Renal cortical epithelial cell (primary cell): Measurements from ENCODE around the gene ADAMTSL1. TPM values are rescaled to one million over a fixed set of nuclear protein-coding genes. Genes with fewer than 3 reads are reported as not detected.

ENCODE experiments used
- DNase-seq: peaks from one replicate; pipeline ENCODE4 v3.0.0-alpha.2; 2011; ENCODE audit warnings: low read depth
- total RNA-seq: library from RNA; depleted of rRNA; stranded (reverse); fragments of >200 nt; gene quantifications from 2 replicates; pipeline ENCODE4 v1.2.3, GENCODE V29; 2014

ADAMTSL1 gene
- total RNA-seq, 1 donor from 2014 or later: 1.5 TPM

DNA sequence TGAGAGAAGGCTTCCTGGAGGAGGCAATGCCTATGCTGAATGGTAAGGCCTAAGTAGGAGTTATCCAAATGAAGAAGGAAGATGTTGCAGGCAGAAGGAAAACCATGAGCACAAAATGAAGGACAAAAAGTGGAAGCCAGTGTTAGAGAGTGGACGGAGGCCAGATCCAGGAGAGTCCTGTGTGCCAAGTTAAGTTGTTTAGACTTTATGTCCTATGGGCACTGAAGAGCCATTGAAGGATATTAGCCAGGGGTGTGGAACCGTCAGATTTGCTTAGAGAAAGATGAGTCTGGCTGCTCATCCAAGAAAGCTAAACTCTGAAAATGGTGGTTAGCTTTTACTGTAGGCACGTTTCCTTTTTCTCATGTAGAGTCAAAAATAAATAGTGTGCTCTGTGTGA is 254.7 kb downstream of the ADAMTSL1 start:
- no peak for DNase-seq

DNA sequence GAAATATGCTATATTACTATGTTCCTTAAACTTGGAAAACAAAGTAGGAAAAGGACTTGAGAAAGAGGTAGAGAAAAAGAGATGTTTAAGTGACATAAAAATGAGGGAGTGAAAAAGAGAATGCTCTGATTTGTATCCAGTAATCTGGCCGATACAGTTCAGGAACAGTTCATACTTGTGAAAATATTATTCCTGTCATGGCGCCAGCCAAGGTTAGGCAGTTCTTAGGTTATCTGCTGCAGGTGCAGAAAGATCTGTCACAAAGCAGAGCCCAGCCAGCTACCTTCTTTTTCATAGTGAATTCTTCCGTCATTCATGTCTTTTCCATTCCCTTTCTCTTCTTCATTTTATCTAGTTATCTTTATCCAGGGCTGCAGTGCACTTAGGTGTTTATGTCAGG is 256.3 kb downstream of the ADAMTSL1 start:
- no peak for DNase-seq

DNA sequence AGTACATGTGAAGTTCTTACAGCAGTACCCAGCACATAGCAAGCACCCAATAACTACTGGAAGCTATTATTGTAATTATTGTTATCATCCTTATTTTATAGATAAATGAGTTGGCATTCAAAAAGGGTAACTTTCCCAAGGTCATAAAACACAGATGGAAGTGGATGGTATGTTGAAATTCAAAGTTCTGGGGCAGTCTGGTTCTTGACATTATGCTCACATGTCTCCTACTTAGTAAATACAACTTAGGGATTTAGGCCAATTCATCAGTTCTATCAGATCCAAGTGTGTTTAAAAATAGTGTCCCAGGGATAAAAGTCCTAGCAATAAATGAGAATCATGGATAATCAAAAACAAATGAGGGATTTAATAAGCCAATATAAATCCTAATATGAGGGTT is 265.2 kb downstream of the ADAMTSL1 start:
- DNase-seq: no peak

DNA sequence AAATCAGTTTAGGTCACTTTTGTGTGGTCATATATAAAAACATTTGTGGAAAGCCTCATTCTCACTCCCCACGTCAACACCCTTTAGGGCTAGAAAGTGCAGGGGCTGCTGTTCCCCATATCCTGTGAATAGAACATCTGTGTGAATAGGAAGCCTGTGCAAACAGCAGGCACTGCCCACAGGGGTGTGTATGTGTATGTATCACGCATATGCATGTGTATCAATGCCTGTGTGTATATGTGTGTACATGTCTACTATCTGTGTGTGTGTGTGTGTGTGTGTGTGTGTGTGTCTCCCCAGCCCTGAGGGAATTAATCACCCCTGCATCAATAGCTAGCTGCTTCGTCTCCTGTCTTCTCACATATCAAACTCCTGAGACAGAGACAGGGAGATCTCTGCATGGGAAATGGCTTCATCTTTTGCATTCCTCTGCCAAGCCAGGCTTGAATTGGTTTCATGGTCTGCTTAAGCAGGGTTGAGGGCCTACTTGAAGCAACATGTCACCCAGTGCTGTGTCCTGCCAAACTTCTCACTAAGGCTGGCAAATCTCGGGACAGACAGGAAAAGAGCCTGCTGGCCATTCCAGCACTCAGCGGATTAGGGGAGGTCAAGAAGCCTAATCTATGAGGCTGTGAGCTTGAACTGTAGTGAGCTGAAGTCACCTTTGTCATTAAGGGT is 265.8 kb downstream of the ADAMTSL1 start:
- peak; percentile 87 for DNase-seq

DNA sequence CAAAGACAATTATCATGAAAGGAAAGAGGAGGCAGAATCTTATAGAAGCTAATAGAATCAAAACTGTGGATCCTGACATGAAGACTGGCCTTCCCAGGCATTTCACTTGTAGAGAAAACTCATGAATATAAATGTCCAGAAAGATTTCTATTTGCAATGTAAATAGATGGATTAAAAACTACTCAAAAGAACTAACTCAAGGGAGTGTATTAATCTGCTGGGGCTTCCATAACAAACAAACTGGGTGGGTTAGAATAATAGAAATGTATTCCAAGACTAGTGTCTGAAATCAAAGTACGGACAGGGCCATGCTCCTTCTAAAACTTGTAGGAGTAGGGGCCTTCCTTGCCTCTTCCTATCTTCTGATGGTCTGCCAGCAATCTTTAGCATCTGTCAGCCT is 267.4 kb downstream of the ADAMTSL1 start:
- no peak for DNase-seq

DNA sequence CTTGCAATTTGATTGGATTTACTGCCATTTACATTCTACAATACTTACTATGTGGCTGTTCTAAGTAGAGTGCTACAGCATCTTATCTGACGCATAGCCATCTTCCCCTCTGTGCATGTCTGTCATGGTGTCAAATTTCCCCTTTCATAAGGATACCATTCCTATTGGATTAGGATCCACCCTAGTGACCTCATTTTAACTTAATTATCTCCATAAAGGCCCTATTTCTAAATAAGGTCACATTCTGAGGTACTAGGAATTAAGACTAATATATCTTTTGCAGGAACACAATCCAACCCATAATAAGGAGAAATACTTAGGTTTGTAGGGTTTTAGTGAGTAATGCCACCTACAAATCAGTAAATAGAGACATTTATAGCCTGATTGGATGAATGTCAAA is 268.0 kb downstream of the ADAMTSL1 start:
- no peak for DNase-seq

DNA sequence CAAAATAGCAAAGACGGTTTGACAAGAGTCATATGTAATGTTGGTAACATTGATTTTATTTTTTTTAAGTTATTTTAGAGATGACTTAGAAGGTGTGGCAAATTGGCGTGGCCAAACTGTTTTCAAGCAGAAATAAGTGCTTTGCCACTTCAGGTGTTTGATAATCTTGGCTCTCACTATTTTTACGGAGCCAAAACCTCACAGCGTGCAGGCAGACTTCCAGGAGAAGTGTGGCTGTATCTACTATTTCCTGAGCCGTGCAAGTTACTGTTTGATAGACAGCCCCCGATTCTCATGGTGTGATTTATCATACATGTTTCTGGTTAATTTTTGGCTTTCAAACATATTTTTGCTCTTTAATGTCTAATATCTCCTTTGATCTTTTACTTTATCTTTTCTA is 269.5 kb downstream of the ADAMTSL1 start:
- no peak for DNase-seq

DNA sequence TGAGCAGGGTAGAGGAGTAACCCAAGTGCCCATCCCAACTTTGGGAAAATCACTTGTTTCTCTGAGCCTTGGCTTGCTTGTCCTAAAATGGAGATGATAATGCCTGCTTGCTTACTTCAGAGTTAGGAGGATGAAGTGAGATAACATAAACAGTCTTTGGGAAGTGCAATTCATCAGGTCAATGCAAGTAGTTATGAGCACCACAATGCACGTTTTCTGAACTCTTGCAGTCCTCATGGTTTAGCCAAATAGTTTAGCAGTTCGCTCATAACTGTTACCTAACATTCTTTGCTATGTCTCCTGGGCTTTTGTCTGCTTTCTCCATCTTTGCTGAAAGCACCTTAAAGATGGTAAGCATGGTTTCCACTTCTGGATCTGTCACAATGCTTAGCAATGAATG is 270.0 kb downstream of the ADAMTSL1 start:
- DNase-seq: no peak

DNA sequence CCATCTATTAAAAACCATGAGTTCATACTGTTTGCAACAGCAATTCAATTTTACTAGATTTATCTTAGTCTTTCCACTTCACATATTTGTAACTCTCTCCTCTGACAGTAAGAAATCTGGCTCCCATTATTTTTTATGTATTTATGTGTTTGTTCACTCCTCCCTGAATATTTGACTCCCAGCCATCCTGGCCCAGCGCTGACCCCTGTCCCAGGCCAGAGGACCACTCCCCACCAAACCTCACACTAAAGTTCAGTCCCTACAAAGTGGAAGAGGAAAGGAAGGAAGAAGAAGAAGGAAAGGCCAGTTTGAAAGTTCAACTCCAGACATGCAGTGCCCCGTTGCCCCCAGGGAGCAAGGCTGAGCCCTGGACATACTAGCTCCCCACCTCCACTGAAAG is 271.8 kb downstream of the ADAMTSL1 start:
- no peak for DNase-seq

DNA sequence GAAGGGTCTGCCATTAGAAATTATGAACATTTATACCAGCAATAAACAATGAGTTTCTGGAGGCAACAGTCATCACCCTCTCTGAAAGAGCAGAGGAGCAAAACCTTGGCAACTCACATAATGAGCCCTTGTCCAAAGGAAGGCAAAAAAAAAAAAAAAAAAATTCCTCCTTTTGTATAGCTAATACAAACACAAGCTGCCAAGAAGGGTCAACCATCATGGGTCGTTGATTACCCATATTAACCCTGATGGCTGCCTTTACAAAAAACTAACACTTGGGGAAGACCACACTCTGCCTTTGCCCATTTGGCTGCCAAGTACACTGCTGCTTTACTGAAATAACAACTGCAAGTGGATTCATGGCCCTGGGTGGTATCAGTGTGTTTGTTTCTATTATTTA is 272.7 kb downstream of the ADAMTSL1 start:
- DNase-seq: peak; percentile 79

DNA sequence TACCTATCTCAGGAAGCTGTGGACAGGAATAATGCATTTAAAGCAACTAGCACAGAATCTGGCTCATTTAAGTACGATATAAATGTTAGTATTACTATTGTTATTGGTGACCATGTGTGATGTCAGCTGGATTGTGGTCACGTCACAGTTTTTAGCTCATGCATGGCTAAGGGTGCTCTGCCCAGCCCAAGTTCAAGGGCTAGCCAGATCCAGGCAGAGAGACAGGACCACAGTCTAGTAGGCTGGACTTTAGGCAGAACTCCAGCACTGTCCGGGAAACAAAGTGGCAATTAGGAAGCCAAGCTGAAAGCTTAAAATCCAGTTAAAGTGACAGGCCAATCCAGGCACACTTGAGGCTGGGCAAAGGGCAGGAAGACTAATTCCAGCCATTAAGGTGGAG is 273.6 kb downstream of the ADAMTSL1 start:
- DNase-seq: no peak

DNA sequence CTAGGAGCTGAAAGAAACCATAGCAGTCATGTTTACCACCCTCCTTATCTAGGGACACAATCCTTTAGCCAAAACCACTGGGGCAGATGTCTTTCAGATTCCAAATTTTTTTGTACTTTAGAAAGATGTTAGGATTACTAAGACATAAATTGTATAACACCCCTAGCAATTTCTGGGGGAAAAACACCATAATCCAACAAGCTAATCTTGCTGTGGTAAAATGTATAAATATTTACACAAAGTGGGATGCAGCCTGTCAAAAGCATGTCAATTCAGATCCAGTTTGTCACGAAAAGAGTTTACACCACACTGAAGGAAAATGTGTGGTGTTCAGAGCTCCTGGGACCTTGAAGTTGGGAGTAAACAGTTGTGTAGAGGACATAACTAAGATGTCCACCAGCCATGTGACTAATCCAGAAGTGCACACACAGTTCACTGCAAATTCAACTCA is 274.3 kb downstream of the ADAMTSL1 start:
- no peak for DNase-seq

DNA sequence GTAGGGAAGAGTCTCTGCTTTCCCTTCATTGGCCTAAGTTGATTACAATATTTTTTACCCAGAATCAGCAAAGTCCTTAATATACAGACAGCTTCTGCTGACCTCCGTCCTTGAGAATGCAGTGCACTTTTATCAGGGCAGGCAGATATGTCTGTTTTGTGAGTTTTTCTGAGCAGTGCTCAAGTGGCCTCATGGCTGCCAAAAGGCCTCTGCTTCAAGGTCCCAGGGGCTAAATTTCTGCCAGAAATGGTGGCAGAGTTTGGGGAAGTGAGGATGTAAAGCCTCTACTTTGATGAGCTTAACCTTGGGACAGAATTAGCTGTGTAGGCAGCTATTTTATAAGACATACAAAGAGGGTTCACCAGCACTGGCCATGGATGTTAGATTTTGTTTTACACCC is 275.8 kb downstream of the ADAMTSL1 start:
- no peak for DNase-seq

DNA sequence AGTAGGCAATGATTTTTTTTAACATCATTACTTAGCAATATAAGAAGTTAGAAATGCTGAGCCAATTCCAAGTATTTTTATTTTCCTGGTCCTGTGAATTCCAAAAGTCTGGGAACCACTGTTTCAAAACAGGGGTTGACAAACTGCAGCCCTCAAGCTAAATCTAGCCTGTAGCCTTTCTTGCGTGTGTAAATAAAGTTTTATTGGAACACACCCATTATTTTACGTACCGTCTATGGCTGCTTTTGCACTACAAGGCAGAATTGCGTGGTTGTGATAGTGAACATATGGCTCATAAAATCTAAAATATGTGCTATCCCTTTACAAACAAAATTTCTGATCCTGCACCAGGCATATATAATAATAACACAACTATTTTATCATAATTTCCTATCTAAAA is 280.0 kb downstream of the ADAMTSL1 start:
- DNase-seq: no peak

DNA sequence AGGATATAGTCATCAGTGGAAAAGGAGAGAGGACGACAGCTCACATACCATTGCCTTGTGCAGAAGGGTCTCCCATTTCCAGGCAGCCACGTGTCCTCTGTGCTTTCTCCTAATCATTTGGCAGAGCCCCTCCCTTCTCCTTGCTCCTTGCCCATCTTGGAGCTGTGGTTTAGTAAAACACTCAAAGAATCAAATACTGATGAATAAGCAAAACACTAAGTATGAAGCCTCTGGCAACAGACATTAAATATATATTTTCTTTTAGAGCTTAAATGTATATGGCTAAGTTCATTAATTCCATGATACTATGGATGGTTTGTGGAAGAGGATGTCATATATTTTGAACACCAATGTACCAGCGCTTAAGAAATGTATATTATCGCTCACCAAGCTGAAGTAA is 280.6 kb downstream of the ADAMTSL1 start:
- DNase-seq: no peak

DNA sequence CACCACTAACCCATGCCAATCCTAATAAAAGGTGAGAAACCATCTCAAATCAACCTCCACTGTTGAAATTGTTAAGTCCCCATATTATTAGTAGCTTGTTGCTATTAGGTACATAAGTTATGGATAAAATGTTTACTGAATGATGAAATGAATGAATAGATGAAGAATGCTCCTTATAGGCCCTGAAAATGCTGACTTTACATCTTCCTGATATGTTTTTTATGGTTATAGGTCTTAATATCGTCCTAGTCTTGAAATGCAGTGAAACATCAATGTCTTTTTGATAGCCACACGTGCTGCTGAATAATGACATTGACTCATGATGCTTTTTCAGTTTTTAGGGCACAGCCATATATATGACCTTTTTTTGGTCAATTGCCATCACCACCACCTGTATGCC is 281.3 kb downstream of the ADAMTSL1 start:
- DNase-seq: no peak

DNA sequence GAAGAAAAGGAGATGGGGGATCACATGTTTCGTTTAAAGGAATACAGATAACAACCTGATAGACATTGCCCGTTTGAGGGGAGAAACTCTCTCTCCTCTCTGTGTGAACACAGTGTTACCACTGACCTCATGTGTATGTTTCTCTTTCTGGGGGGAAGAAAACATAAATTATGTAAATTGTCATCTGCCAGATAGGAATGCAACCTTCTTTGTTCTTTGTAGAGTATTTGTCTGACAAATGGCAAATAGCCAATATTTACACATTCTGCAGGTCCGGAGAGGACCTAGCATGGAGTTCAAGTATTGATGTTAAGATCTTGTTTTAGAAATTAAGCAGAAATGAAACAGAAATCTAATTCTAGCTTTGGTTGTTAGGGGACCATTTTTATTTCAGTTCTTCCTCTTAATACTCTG is 282.8 kb downstream of the ADAMTSL1 start:
- no peak for DNase-seq

DNA sequence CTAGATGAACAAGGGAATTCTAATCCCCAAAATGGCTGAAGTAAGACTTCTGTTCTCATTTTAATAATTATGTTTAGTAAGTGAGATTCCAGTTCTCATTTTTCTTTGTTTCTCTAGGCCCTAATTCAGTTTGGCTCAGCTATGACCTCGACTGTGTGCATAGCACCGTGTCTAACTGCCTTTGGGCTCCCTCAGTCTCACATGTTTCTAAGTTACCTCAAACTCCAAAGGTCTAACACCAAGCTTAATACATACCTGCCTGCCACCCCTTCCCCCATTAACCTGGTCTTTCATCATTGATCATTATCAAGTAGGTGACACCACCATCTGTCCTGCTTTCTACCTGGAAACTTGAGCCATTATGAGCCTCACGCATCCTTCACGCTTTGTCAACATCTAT is 285.9 kb downstream of the ADAMTSL1 start:
- DNase-seq: peak; percentile 25

DNA sequence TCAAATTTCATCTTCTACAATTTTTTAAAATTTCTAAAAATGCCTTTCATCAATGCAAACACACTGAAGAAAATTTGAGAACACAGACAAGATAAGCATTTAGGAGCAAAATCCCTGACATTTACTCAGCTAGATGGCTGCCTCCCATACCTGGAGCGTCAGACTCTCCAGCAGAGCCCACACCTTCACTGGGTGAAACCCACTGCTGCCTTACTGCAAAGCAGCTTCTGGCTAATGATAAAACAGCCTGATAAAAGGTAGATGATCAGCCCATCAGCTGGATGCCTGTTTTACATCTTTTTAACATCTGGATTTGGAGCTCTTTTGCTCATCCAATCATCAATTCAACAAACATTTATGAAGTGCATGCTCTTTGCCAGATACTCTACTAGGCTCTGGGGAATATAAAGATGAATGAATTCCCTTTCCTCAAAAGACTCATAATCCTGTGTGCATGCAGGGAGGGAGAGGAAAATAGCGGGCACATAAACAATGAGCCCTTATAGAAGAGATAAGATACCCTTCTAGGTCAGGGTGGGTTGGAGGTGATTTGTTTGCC is 287.9 kb downstream of the ADAMTSL1 start:
- no peak for DNase-seq

DNA sequence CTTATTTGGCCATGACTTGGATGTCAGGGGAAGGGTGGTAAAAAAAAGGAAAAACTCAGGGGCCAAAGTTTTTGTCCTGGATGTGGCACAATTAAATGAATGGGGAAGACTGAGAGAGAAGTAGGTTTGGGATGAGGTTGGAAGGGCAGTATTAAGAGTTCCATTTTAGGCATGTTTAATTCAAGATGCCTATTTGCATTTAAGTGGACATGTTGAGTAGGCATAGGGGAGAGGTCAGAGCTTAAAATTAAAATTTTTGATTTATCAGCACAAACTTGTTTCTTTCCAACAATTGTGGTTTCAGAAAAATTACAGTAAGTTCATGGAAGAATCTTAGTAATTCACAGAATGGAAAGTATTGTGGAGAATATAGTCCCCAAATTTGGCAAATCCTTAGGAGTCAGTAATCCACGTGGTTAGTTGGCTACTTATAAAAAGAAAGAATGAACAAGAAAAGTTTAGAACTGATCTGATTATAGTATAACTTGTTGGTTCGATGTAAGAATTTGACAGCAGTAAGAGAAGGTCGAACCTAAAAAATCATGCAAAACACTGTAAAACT is 293.1 kb downstream of the ADAMTSL1 start:
- no peak for DNase-seq

DNA sequence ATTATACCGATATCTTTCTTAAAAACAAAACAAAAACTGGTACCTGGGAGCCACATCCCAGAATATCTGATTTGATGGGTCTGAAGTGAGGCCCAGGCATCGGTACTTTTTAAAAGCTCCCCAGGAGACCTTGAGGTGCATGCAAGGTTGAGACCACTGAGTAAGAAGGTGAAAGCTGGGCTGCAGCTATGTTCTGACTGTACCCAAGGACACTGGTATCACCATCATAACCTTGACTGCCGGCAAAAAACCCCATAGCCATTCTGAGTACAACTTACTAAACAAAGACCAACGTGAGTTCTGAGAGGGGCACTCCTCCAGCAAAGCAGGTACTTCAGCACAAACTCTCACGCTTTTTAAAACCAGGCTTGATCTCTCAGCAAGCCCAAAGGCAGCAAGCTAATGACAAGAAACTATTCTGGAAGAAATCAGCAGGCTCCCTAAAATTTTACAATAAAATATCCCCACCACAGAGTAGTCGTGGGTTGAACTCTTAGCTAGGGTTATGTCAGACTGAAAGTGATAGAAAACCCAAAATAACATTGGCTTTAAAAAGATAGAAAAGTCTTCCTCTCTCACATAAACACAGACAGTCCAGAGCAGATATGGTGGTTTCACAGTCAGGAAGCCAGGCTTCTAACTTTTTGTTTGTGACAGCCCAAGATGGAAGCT is 295.1 kb downstream of the ADAMTSL1 start:
- no peak for DNase-seq

DNA sequence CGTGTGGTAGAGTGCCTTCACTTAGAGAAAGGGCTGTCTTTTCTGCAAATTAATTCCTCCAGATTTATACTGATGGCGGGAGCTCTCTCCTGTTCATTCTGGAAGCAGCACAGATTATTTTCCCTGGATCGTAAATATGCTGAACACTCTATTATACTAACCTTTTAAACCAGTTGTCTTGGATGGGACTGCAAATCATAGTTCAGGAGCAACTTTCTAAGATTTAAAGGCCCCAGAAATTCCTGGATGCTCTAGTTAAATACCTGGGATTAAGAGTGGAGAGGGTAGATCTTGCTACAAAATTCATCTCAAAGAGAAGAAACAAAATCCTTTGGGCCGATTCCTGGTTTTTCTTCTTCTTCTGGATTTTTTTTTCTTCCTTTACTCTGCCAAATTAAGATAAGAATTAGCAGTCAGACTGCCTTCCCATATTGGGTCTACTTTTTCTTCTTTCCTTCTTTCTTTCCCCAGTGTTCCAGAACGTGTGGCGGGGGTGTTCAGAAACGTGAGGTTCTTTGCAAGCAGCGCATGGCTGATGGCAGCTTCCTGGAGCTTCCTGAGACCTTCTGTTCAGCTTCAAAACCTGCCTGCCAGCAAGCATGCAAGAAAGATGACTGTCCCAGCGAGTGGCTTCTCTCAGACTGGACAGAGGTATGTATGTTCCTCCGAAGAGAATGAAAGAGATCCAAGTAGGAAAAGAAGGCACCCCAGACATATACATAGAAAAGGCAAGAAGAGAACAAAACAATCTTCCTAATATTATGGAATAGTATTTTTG is 296.4 kb downstream of the ADAMTSL1 start:
- no peak for DNase-seq
